Head of caudate nucleus (tissue), 42 donors: Measurements from ENCODE around the gene CCNY.
A peak's percentile ranks its signal among the peaks of the same experiment; 100 is the strongest.

Source experiments
- DNase-seq, 42 donors: peaks; one replicate each; pipeline versions ENCODE4 v3.0.0 to v3.0.0-alpha.2; 2020 to 2021; ENCODE audit warnings: mixed read lengths in 7 of 42
- intact Hi-C: fragments of 100-400 bp; cut with DNase I; formaldehyde crosslinking; loops from one replicate; pipeline ENCODE4 v1.15.0; 2022

CCNY gene

GRCh38 chr10:35554036-35554435, 217.7 kb downstream of the CCNY start:
- DNase-seq, result no peak
- intact Hi-C loops, result no loop called here

GRCh38 chr10:35554461-35555056, 218.2 kb downstream of the CCNY start:
- DNase-seq, result no peak
- intact Hi-C loops, result no loop called here

- intact Hi-C loops, result no loop called here
- DNase-seq, result no peak
Observed at GRCh38 chr10:35555962-35556930, 219.9 kb downstream of the CCNY start.

- DNase-seq, result no peak
- intact Hi-C loops, result no loop called here
Observed at GRCh38 chr10:35558276-35558675, 222.0 kb downstream of the CCNY start.

GRCh38 chr10:35559416-35559815, 223.1 kb downstream of the CCNY start:
- intact Hi-C loops, result no loop called here
- DNase-seq, result no peak

GRCh38 chr10:35561715-35562114, 225.4 kb downstream of the CCNY start:
- peak in 41 of 42 donors; percentile 24 to 90 (median 72) for DNase-seq
- intact Hi-C loops, result loop anchor here (10.0 kb wide), 1 partner anchor 227 kb away; the partner anchor contains the start of gene CCNY

GRCh38 chr10:35562427-35562826, 226.1 kb downstream of the CCNY start:
- intact Hi-C loops, result loop anchor here (10.0 kb wide), 1 partner anchor 228 kb away; the partner anchor contains the start of gene CCNY
- DNase-seq, result no peak

GRCh38 chr10:35563261-35563891, 227.1 kb downstream of the CCNY start:
- intact Hi-C loops, result loop anchor here (10.0 kb wide), 1 partner anchor 229 kb away; the partner anchor contains the start of gene CCNY
- DNase-seq, result peak in 40 of 42 donors; percentile 27 to 84 (median 62)

- intact Hi-C loops, result loop anchor here (10.0 kb wide), 1 partner anchor 230 kb away; the partner anchor contains the start of gene CCNY
- peak in 21 of 42 donors; percentile 16 to 70 (median 47) for DNase-seq
Observed at GRCh38 chr10:35564341-35564968, 228.1 kb downstream of the CCNY start.

- intact Hi-C loops, result loop anchor here (10.0 kb wide), 1 partner anchor 231 kb away; the partner anchor contains the start of gene CCNY
- DNase-seq, result peak in 34 of 42 donors; percentile 39 to 78 (median 58)
Observed at GRCh38 chr10:35565602-35566081, 229.3 kb downstream of the CCNY start.

- intact Hi-C loops, result loop anchor here (10.0 kb wide), 1 partner anchor 233 kb away; the partner anchor contains the start of gene CCNY
- DNase-seq, result peak in 33 of 42 donors; percentile 23 to 82 (median 56)
Observed at GRCh38 chr10:35567951-35568350, 231.6 kb downstream of the CCNY start.

GRCh38 chr10:35568483-35569015, 232.2 kb downstream of the CCNY start:
- intact Hi-C loops, result loop anchor here (10.0 kb wide), 1 partner anchor 234 kb away; the partner anchor contains the start of gene CCNY
- DNase-seq, result peak in 1 of 42 donors; percentile 37

GRCh38 chr10:35569111-35569707, 232.9 kb downstream of the CCNY start:
- peak in 1 of 42 donors; percentile 41 for DNase-seq
- intact Hi-C loops, result loop anchor here (10.0 kb wide), 1 partner anchor 234 kb away; the partner anchor contains the start of gene CCNY

- DNase-seq, result peak in 1 of 42 donors; percentile 40
- intact Hi-C loops, result loop anchor here (10.0 kb wide), 1 partner anchor 235 kb away; the partner anchor contains the start of gene CCNY
Observed at GRCh38 chr10:35569836-35570235, 233.5 kb downstream of the CCNY start.

GRCh38 chr10:35570397-35570796, 234.1 kb downstream of the CCNY start:
- DNase-seq, result peak in 1 of 42 donors; percentile 36
- intact Hi-C loops, result no loop called here

- intact Hi-C loops, result no loop called here
- no peak for DNase-seq
Observed at GRCh38 chr10:35572583-35572982, 236.3 kb downstream of the CCNY start.

- intact Hi-C loops, result no loop called here
- DNase-seq, result no peak
Observed at GRCh38 chr10:35573796-35574195, 237.5 kb downstream of the CCNY start.

- DNase-seq, result no peak
- intact Hi-C loops, result no loop called here
Observed at GRCh38 chr10:35574924-35575352, 238.6 kb downstream of the CCNY start.
